ENCODE measurements around the gene MYNN.

The MYNN gene

DNA sequence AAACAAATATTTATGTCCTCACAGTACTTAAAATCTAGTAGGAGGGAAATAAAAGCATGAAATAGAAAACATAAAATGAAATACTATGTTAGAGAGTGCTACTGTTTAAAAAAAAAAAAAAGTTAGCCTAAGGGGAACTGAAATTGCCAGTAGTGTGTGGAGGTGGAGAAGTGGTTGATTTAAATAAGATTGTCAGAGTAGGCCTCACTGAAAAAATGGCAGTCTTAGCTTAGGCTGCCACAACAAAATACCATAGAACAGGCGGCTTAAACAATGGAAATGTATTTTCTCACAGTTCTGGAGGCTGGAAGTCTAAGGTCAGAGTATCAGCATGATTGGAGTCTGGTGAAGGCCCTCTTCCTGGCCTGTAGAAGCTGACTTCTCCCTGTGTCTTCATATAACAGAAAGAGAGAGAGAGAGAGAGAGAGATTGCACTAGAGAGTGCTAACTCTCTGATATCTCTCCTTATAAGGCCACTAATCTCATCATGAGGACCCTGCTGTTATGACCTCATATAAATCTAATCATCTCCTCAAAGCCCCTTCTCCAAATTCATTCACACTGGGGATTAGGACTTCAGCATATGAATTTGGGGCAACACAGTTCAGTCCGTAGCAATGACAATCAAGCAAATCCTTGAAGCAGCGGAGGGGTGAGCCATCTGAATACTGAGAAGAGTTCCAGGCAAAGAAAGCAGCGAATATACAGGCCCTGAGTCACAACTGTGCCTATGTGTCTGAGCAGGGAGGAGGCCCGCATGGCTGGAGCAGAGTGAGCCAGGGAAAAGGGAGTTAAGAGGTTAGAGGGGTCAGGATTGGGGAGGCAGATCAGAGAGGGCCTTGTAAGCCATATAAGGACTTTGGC is 63.1 kb downstream of the MYNN start:
- DNase-seq, result no peak

DNA sequence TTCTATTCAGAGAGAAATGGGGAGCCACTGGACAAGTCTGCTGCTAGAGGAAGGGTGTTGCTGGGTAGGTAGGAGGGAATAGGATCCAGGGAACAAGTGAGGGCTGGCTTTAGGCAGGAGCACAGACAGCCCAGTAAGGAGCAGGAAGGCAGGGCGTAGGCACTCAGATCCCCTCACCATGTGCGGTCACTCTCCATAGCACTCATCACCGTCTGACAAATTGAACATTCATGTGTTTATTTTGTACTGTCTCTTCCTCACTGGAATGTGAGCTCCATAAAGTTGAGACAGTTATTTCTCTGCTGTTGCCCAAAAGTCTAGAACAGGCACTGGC is 63.7 kb downstream of the MYNN start:
- DNase-seq, result no peak

DNA sequence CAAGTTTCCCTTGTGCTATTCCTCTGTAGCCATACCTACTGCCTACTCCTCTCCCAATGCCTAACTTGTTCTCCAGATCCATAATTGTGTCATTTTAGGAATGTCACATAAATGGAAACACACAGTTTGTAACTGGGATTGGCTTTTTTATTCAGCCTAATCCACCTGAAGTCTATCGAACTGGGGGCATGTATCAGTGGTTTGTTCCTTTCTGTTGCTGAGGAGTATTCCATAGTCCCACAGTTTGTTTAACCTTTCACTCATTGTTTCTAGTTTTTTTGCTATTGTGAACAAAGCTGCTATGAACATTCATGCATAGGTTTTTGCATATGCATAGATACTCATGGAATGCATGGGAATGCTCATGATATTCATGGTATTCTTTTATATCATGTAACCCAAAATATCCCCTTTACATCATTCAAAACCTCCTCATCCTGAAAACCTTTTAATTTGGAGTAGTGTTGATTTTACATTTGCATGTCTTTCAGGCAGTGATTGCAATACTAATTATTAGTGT is 65.4 kb downstream of the MYNN start:
- DNase-seq, result no peak
